GM12878 (cell line): ENCODE results near the gene ADAMTS4. TPM values are rescaled to one million over a fixed set of nuclear protein-coding genes. Genes with fewer than 3 reads are reported as not detected.

Source experiments
- ATAC-seq: fragments of 200-7000 bp; cut with Tn5 transposase; 3 replicates; pipeline ENCODE4 v1.9.1; 2020; ENCODE audit warnings: mild to moderate bottlenecking, moderate library complexity
- BruUV-seq: library from RNA; stranded (reverse); fragments of 400-500 nt; replicated peaks from 2 replicates; lab custom pipeline; 2021; lab: Mats Ljungman, UMichigan
- CTCF ChIA-PET: fragments of 300-600 bp; sonication (Branson Sonifier 250); formaldehyde crosslinking; extraction: SDS; loops from one replicate; lab custom pipeline; 2021; ENCODE audit warnings: inconsistent platforms; lab: Yijun Ruan, JAX
- POLR2A ChIA-PET: fragments of 350-600 bp; formaldehyde crosslinking; extraction: SDS; loops from one replicate; lab custom pipeline; 2021; ENCODE audit warnings: inconsistent platforms; lab: Charles Lee
- RAD21 ChIA-PET: fragments of 300-600 bp; sonication (Branson Sonifier 250); formaldehyde crosslinking; loops from one replicate; lab custom pipeline; 2023; ENCODE audit warnings: antibody characterized with exemption; ENCODE audit not compliant: unreplicated experiment; lab: Charles Lee
- SMC1A ChIA-PET: fragments of 300-600 bp; sonication (Branson Sonifier 250); formaldehyde crosslinking; loops from one replicate; lab custom pipeline; 2023; ENCODE audit not compliant: unreplicated experiment, uncharacterized antibody; lab: Charles Lee
- DNase-seq: peaks from one replicate; pipeline ENCODE4 v3.0.0-alpha.2; 2011; ENCODE audit warnings: low read depth, low spot score
- FAIRE-seq: peaks from 3 replicates; lab custom pipeline; 2011; peaks lifted over from hg19 to GRCh38; lab: Jason Lieb, UNC
- H2AFZ ChIP-seq: 2 replicates; pipeline ENCODE4 v1.6.0; 2011; ENCODE audit warnings: low read depth, low read length, control low read depth; ENCODE audit not compliant: control insufficient read depth
- H3K27ac ChIP-seq: 2 replicates; pipeline ENCODE4 v1.5.1; 2011; ENCODE audit warnings: control low read depth; ENCODE audit not compliant: control insufficient read depth, insufficient read depth
- H3K27me3 ChIP-seq, 2 experiments: replicated peaks in 1 of 2; 2 replicates each; pipeline versions ENCODE4 v1.6.0 to v1.6.1; 2011; ENCODE audit warnings: low read length in 1 of 2; ENCODE audit not compliant: control insufficient read depth in 2 of 2, insufficient read depth in 2 of 2
- H3K36me3 ChIP-seq, 2 experiments: 2 replicates each; pipeline ENCODE4 v1.5.1; 2011; ENCODE audit warnings: low read length in 1 of 2; ENCODE audit not compliant: control insufficient read depth in 2 of 2, insufficient read depth in 2 of 2
- H3K4me1 ChIP-seq: 2 replicates; pipeline ENCODE4 v1.6.1; 2011; ENCODE audit warnings: mild to moderate bottlenecking, low read length, moderate library complexity, mixed read lengths; ENCODE audit not compliant: control insufficient read depth, insufficient read depth
- H3K4me2 ChIP-seq: 2 replicates; pipeline ENCODE4 v1.6.0; 2011; ENCODE audit warnings: control low read depth; ENCODE audit not compliant: control insufficient read depth, insufficient read depth
- H3K4me3 ChIP-seq: fragments of 200-600 bp; sonication (generic); 2 replicates; pipeline ENCODE4 v1.5.1; 2016
- H3K79me2 ChIP-seq: 2 replicates; pipeline ENCODE4 v1.6.0; 2011; ENCODE audit warnings: low read length; ENCODE audit not compliant: control insufficient read depth, insufficient read depth
- H3K9ac ChIP-seq: 2 replicates; pipeline ENCODE4 v1.8.0; 2011; ENCODE audit warnings: low read length, control low read depth, mixed read lengths; ENCODE audit not compliant: control insufficient read depth, insufficient read depth
- H3K9me3 ChIP-seq: replicated peaks from 3 replicates; pipeline ENCODE4 v1.5.1; 2011; ENCODE audit warnings: mild to moderate bottlenecking, low read length; ENCODE audit not compliant: control insufficient read depth, insufficient read depth
- H4K20me1 ChIP-seq: 2 replicates; pipeline ENCODE4 v1.6.0; 2011; ENCODE audit not compliant: control insufficient read depth, insufficient read depth
- CBFB ChIP-seq: IDR thresholded peaks from 2 replicates; pipeline ENCODE4 v1.6.1; 2016; ENCODE audit warnings: antibody characterized with exemption, low read depth
- CREM ChIP-seq: IDR thresholded peaks from 2 replicates; pipeline ENCODE4 v1.6.1; 2014; ENCODE audit warnings: antibody characterized with exemption, low read depth
- DPF2 ChIP-seq: fragments of 450-650 bp; IDR thresholded peaks from 2 replicates; pipeline ENCODE4 v1.6.1; 2017; ENCODE audit warnings: mild to moderate bottlenecking
- HSF1 ChIP-seq: fragments of 150-350 bp; IDR thresholded peaks from 2 replicates; pipeline ENCODE4 v1.6.1; 2014; ENCODE audit warnings: mild to moderate bottlenecking, low read depth, low read length
- NBN ChIP-seq: fragments of 450-650 bp; IDR thresholded peaks from 2 replicates; pipeline ENCODE4 v1.6.1; 2016
- PML ChIP-seq: IDR thresholded peaks from 2 replicates; pipeline ENCODE4 v1.6.1; 2012; ENCODE audit warnings: low read length, inconsistent platforms
- RB1 ChIP-seq: fragments of 450-650 bp; formaldehyde crosslinking; IDR thresholded peaks from 2 replicates; pipeline ENCODE4 v1.6.1; 2017; ENCODE audit warnings: mild to moderate bottlenecking, borderline replicate concordance
- ZBED1 ChIP-seq: IDR thresholded peaks from 2 replicates; pipeline ENCODE4 v1.6.1; 2016; ENCODE audit warnings: borderline replicate concordance
- WGBS: methylation state at CpG from one replicate; pipeline ENCODE4 v1.1.6; 2016; ENCODE audit warnings: low lambda C conversion rate; ENCODE audit not compliant: insufficient replicate concordance, insufficient coverage; ENCODE audit errors: missing lambda C conversion rate; 5-methylcytosine and 5-hydroxymethylcytosine counted together
- in situ Hi-C: fragments of 300-500 bp; cut with MboI; formaldehyde crosslinking; loops from 9 replicates; pipeline ENCODE4 v1.14.3; 2018; ENCODE audit warnings: mixed read lengths
- intact Hi-C: fragments of 100-400 bp; cut with micrococcal nuclease; formaldehyde crosslinking; loops from one replicate; pipeline ENCODE4 v1.14.2; 2022; ENCODE audit not compliant: unreplicated experiment
- polyA plus RNA-seq, 11 experiments: library from polyadenylated mRNA; depleted of rRNA in 4 of 11; unstranded in 6 of 11; stranded (reverse) in 5 of 11; fragments of >200 nt; fragmentation: Nextera tagmentation in 4 of 11; fragmentation: Illumina TruSeq in 1 of 11; extraction: Ambion mirVana in 4 of 11; extraction: Trizol in 1 of 11; gene quantifications; 1 replicate in 1 of 11; 2 replicates in 10 of 11; pipeline versions ENCODE4 v1.2.1 to v1.2.3, GENCODE V29; 2011 to 2016; ENCODE audit warnings: inconsistent platforms in 2 of 11, missing spikeins in 2 of 11, low read depth in 1 of 11
- total RNA-seq, 4 experiments: library from RNA; depleted of rRNA in 3 of 4; stranded (reverse); fragments of >200 nt in 3 of 4; fragmentation: Illumina TruSeq in 1 of 4; extraction: Trizol in 1 of 4; gene quantifications; 2 replicates each; pipeline versions ENCODE4 v1.2.1 to v1.2.3, GENCODE V29; 2013 to 2021
- TF ChIP-seq, protein P1 (sequence below): IDR thresholded peaks from 2 replicates; pipeline ENCODE4 v1.6.1; 2012; ENCODE audit warnings: low read depth, low read length, improper control_type of control experiment

ADAMTS4 gene
- total and polyA plus RNA-seq, 10 of the 15 experiments (the other 5 are each of a cell fraction or from before 2014, with no cell fraction given): 0.01 to 0.13 (median 0.05) TPM; not detected in 2

- DNase-seq: no peak
- in situ Hi-C loops: no loop called here
- WGBS: 85% methylated on average over 7 of the region's 7 CpGs
- Histone ChIP-seq H3K9ac (no peak overlapping the region), H4K20me1 (no peaks in the 10 kb centered on the region), H3K9me3 (no peaks in the 10 kb centered on the region), H2AFZ (no peak overlapping the region), H3K4me3 (no peak overlapping the region), H3K4me1 (peaks cover 19% of the 10 kb centered on the region), H3K79me2 (peaks cover 10% of the 10 kb centered on the region), H3K27me3 (no peaks in the 10 kb centered on the region), H3K36me3 (peaks cover 0 to 1% of the 10 kb centered on the region in 2 experiments; a peak in 2 of 4 replicates), H3K4me2 (no peak overlapping the region), H3K27ac (no peak overlapping the region)
- ChIA-PET RAD21 (interaction anchor here (0.5 to 5.0 kb wide), 6 partner anchors 14 to 155 kb away, joined by 3 to 72 read pairs (median 19); partner anchors contain the start of genes ADAMTS4, ARHGAP30 and NDUFS2), CTCF (interaction anchor here (0.9 to 17.1 kb wide), 9 partner anchors 17 to 158 kb away, joined by 3 to 385 read pairs (median 59); partner anchors contain the start of genes CFAP126, NDUFS2 and PPOX), SMC1A (interaction anchor here (0.9 to 5.5 kb wide), 10 partner anchors 9 to 158 kb away, joined by 3 to 72 read pairs (median 13); partner anchors contain the start of genes FCER1G and NDUFS2), POLR2A (interaction anchor here (0.9 to 1.0 kb wide), 2 partner anchors 19 to 90 kb away, joined by 3 to 4 read pairs; no protein-coding TSS in a partner anchor)
- FAIRE-seq: no peak
- intact Hi-C loops: loop anchor here (2.0 kb wide), 1 partner anchor 21 kb away; the partner anchor contains the start of gene NDUFS2
- ATAC-seq: no peak
- TF ChIP-seq HSF1 (no peak), DPF2 (no peak), NBN (no peak), CBFB (no peak), RB1 (no peak), ZBED1 (no peak), PML (no peak), CREM (no peak)
- TF ChIP-seq, protein P1, sequence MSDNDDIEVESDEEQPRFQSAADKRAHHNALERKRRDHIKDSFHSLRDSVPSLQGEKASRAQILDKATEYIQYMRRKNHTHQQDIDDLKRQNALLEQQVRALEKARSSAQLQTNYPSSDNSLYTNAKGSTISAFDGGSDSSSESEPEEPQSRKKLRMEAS: no peak
- BruUV-seq: no TSS peak
These were observed 25.2 kb upstream of the ADAMTS4 start for GRCh38 chr1:161223805-161224694.
